GM10266 (cell line): ENCODE measurements around the gene VSIR.

Source experiments
- DNase-seq: peaks from one replicate; pipeline ENCODE4 v3.0.0; 2012; ENCODE audit errors: extremely low spot score
- TF ChIP-seq, protein P1 (sequence below): IDR thresholded peaks from 2 replicates; pipeline ENCODE4 v1.5.1; 2012; ENCODE audit warnings: mild to moderate bottlenecking, low read depth; ENCODE audit not compliant: control insufficient read depth, insufficient read depth; ENCODE audit errors: missing control alignments

Gene VSIR

DNA sequence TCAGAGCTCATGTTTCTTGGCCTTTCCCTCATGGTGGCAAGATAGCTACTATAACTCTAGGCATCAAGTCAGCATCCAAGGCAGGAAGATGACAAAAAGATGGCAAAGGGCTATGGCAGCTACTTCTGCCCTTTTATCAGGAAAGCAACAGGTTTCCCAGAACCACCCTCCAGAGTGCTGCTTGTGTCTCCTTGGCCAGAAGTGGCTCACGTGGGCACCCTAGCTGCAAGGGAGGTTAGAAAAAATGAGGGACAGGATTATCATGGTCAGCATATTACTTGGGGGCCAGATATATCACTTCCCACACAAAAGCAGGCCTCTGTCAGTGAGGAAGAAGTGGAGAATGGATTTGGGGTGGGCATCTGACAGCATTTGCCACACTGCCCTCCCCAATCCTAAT is 29.5 kb downstream of the VSIR start:
- TF ChIP-seq, protein P1, sequence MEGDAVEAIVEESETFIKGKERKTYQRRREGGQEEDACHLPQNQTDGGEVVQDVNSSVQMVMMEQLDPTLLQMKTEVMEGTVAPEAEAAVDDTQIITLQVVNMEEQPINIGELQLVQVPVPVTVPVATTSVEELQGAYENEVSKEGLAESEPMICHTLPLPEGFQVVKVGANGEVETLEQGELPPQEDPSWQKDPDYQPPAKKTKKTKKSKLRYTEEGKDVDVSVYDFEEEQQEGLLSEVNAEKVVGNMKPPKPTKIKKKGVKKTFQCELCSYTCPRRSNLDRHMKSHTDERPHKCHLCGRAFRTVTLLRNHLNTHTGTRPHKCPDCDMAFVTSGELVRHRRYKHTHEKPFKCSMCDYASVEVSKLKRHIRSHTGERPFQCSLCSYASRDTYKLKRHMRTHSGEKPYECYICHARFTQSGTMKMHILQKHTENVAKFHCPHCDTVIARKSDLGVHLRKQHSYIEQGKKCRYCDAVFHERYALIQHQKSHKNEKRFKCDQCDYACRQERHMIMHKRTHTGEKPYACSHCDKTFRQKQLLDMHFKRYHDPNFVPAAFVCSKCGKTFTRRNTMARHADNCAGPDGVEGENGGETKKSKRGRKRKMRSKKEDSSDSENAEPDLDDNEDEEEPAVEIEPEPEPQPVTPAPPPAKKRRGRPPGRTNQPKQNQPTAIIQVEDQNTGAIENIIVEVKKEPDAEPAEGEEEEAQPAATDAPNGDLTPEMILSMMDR: no peak
- DNase-seq: no peak

DNA sequence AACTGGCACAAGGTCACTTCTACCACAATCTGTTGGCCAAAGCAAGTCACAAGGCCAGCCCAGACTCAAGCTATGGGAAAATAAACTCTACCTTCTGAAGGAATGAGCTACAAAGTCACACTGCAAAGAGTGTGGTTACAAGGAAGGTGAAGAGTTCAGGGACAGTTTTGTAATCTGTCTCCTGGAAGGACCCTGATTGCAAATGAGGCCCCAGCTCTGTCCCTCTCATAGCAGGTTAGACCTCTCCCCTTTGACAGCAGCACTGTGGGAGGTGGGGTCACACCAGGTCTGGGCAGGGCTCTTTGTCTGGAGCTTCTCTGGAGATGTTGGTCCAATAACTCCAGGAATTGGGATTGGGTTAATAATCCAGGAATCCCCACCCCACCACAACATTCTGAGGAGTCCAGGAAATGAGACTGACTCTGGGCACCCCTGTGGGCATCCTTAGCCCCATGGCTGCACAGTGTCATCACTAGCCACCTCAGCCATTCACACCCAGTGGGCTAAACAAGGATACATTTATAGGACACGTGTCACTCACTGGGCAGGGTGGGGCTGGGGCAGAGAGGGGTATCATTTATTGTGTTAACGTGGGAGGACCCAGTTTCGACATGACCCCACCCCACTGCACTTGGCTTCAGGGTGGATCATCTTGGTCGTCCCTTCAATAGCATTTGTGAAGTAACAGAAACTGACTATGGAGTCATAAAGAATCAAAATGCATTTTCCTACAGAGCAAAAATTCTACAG is 30.1 kb downstream of the VSIR start:
- no peak for DNase-seq

DNA sequence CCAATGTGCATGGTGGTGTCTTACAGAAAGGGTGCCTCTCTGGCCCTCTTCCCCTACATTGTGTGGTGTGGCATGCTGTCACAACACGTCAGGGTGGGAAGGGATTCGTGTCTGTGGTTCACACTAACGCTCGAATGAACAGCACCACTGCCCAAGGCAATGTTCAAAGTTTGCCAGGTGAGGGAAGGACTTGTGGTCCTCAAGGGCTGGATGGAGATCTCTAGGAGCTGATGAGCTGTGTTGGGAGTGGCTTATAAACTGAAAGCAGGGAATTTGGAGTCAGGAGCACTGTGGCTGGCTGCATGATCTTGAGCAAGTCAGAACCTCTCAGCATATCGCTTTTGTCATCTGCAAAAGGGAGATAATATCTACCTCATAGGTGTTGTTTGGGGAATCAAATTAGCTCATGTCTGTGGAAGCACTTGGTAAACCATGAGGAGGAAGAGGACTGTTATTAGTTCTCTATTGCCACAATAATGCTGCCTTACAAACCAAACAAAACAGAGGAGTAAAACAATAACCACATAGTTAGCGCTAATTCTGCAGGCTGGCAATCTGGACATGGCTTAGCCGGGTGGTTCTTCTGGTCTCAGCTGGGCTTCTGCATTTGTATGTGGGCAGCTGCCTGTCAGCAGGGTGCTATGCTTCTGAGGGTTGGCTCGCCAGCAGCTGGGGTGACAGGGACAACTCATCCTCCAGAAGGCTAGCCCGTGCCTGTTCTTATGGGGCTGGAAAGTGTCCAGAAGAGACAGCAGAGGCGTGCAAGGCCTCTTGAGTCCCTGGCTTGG is 30.8 kb downstream of the VSIR start:
- TF ChIP-seq, protein P1: no peak
- no peak for DNase-seq

More for the DNA sequence above, 30.1 kb downstream of the VSIR start:
- TF ChIP-seq, protein P1: no peak

DNA sequence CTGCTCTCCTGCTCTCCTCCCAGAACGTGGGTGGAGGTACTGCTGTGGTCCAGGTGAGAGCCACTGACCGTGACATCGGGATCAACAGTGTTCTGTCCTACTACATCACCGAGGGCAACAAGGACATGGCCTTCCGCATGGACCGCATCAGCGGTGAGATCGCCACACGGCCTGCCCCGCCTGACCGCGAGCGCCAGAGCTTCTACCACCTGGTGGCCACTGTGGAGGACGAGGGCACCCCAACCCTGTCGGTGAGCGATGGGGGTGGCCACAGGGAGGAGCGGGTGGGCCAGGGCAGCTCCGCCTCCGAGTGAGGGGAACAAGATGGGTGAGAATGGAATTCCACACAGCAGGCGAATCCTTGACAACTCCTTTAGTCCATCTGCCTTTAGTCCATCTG is 31.6 kb downstream of the VSIR start:
- DNase-seq: no peak
- TF ChIP-seq, protein P1: no peak

DNA sequence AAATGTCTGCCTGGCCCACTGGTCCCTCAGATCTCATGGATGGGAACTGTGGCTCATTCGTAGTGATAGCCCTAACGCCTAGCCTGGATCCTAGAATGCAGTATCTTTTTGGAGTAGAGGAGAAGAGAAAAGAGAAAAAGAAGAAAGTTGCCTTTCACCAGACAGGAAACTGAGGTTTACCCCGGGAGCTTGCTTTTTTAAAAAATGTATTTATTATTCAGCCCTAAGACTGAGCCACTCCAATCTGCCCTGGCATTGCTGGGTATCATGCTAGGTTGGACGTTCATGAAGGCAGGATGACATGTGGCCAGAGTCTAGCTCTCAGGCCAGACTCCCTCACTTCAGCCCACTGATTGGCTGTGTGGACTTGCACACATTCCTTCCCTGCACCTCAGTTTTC is 32.3 kb downstream of the VSIR start:
- no peak for DNase-seq
- TF ChIP-seq, protein P1: no peak

DNA sequence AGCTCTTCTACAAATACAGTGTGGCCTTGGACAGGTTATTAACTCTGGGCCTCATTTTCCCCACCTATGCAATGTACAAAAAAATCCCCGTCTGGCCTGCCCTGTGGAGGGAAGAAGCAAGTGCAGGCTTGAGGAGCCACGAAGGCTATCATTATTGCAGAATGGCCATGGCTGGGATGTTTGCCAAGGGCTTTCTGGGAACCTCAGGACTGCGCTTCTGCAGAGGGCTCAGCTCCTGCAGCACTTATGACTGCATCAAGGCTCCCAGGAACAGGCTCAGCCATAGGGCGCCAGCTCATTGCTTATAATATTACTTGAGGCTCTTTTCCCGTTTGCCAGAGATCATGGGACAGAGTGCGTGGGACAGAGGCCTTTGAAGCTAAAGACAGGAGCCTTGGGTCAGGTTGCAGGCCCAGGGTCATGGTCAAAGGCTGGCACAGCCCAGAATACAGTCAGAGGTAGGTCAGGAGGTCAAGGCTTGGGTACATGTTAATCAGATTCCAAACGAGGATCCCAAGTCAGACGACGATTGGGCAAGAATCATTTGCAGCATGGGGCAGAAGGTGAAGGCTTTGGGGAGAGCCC is 33.2 kb downstream of the VSIR start:
- no peak for DNase-seq
- TF ChIP-seq, protein P1: no peak
